Sigmoid colon (tissue), 4 donors: ENCODE data around the gene POLE2.

ENCODE experiments used
- CTCF ChIP-seq, 4 experiments: fragments of 450-650 bp in 3 of 4; fragments of 200-600 bp in 1 of 4; IDR thresholded peaks; one replicate each; pipeline ENCODE4 v1.5.1; 2016 to 2019; ENCODE audit warnings: antibody characterized with exemption in 4 of 4, mild to moderate bottlenecking in 3 of 4, moderate library complexity in 2 of 4
- EP300 ChIP-seq, 4 donors: sonication (generic); formaldehyde crosslinking; IDR thresholded peaks; one replicate each; pipeline ENCODE4 v1.6.1; 2017; ENCODE audit warnings: antibody characterized with exemption in 4 of 4
- POLR2A ChIP-seq, 2 donors: fragments of 450-650 bp; IDR thresholded peaks; one replicate each; pipeline ENCODE4 v1.6.1; 2016; ENCODE audit warnings: antibody characterized with exemption in 2 of 2, mild to moderate bottlenecking in 2 of 2, moderate library complexity in 2 of 2

GRCh38 chr14:49594347-49595091 lies 93.5 kb downstream of the POLE2 start:
- TF ChIP-seq EP300 (IDR thresholded peaks at IDR 0.05) = no peak
- TF ChIP-seq POLR2A (IDR thresholded peaks at IDR 0.05) = no peak
- TF ChIP-seq CTCF (IDR thresholded peaks at IDR 0.05) = no peak
